Left ventricle myocardium inferior (tissue), 1 donor: ENCODE data around the gene CSMD2. TPM values are rescaled to one million over a fixed set of nuclear protein-coding genes. Genes with fewer than 3 reads are reported as not detected.

Experiments used
- DNase-seq: peaks from one replicate; pipeline ENCODE4 v3.0.0-alpha.2; 2020
- H3K27ac ChIP-seq: fragments of 200-600 bp; replicated peaks from 2 replicates; pipeline ENCODE4 v1.8.0; 2021
- H3K27me3 ChIP-seq: fragments of 200-600 bp; 2 replicates; pipeline ENCODE4 v1.8.0; 2021; ENCODE audit warnings: low read depth
- H3K36me3 ChIP-seq: fragments of 200-600 bp; 2 replicates; pipeline ENCODE4 v1.8.0; 2021
- H3K4me1 ChIP-seq: fragments of 200-600 bp; 2 replicates; pipeline ENCODE4 v1.8.0; 2021
- H3K4me3 ChIP-seq: fragments of 200-600 bp; 2 replicates; pipeline ENCODE4 v1.8.0; 2021; ENCODE audit warnings: mild to moderate bottlenecking, moderate library complexity
- H3K9me3 ChIP-seq: fragments of 200-600 bp; replicated peaks from 2 replicates; pipeline ENCODE4 v1.8.0; 2021
- CTCF ChIP-seq: fragments of 200-600 bp; IDR thresholded peaks from 2 replicates; pipeline ENCODE4 v1.8.0; 2021; ENCODE audit warnings: antibody characterized with exemption, mild to moderate bottlenecking, borderline replicate concordance
- intact Hi-C: fragments of 100-400 bp; cut with micrococcal nuclease; formaldehyde crosslinking; loops from one replicate; pipeline ENCODE4 v1.11.0; 2022
- total RNA-seq: library from RNA; stranded (reverse); fragmentation: NEBNext Ultra II Directional; extraction: Animal tissue kit (Norgen Biotek cat#: 25700); gene quantifications from one replicate; pipeline ENCODE4 v1.2.1, GENCODE V29; 2021
- donor health status: DM: no; HTN: yes; CAD: no; lungs with severe emphysema.

CSMD2 gene
- total RNA-seq, 1 donor from 2014 or later = 0.14 TPM

DNA sequence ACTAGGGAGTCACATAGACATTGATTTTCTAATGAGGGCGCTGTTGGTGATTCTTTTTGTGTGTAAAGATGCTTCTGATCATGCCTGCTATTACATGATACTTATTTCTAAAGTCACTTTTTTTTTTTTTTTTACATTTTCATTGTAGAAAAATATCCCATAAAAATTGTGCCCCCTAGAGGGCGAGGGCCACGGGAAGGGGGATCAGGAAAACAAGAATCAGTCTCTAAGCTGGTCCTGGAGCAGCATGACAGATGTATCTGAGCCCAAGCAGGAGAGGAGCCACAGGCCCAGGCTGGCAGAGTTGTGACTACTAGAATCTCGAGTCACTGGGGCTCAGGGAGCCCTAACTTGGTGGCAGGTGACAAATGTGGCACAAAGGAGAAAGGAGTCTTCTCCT lies 664.5 kb downstream of the CSMD2 start:
- intact Hi-C loops = no loop called here
- H3K36me3 ChIP-seq = peaks cover 22% of the 10 kb centered on the region
- no peak for TF ChIP-seq CTCF
- H3K4me3 ChIP-seq = no peak overlapping the region
- H3K27me3 ChIP-seq = no peaks in the 10 kb centered on the region
- no peaks in the 10 kb centered on the region for H3K4me1 ChIP-seq
- H3K9me3 ChIP-seq = peaks cover 30% of the 10 kb centered on the region
- no peak overlapping the region for H3K27ac ChIP-seq
- no peak for DNase-seq

- intact Hi-C loops = no loop called here
- Histone ChIP-seq H3K4me1 (no peaks in the 10 kb centered on the region), H3K4me3 (no peak overlapping the region), H3K9me3 (peaks cover 60% of the 10 kb centered on the region), H3K27ac (no peak overlapping the region), H3K27me3 (no peaks in the 10 kb centered on the region), H3K36me3 (peaks cover 53% of the 10 kb centered on the region)
- DNase-seq = no peak
- TF ChIP-seq CTCF = no peak
Observed at GRCh38 chr1:33497410-33497809, 667.6 kb downstream of the CSMD2 start.

- H3K4me3 ChIP-seq = no peak overlapping the region
- peaks cover 66% of the 10 kb centered on the region for H3K9me3 ChIP-seq
- intact Hi-C loops = no loop called here
- DNase-seq = no peak
- H3K27me3 ChIP-seq = no peaks in the 10 kb centered on the region
- H3K36me3 ChIP-seq = peaks cover 78% of the 10 kb centered on the region
- no peaks in the 10 kb centered on the region for H3K4me1 ChIP-seq
- no peak overlapping the region for H3K27ac ChIP-seq
- TF ChIP-seq CTCF = no peak
Observed at GRCh38 chr1:33494929-33495328, 670.1 kb downstream of the CSMD2 start.

DNA sequence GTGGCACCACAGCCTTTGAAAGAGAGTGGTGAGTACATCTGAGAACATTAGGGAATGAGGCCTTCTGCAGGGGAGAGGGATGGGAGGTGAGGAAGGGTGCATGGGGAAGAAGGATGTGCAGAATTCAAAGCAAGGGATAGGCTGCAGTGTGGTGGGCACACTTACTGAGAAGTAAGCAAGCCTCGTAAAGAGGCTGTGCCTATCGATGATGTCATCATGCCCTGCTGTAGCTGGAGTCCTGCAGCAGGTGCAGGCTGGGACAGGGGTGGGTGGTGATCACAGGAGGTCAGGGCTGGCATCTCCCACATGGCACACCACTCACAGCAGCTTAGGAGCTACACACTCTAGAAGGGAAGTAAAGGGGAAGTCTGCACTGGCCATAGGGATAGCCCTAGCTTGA lies 676.4 kb downstream of the CSMD2 start:
- intact Hi-C loops = no loop called here
- Histone ChIP-seq H3K36me3 (peaks cover 93% of the 10 kb centered on the region), H3K27ac (no peak overlapping the region), H3K27me3 (no peaks in the 10 kb centered on the region), H3K4me3 (no peak overlapping the region), H3K4me1 (no peaks in the 10 kb centered on the region), H3K9me3 (peaks cover 38% of the 10 kb centered on the region)
- no peak for DNase-seq
- TF ChIP-seq CTCF = no peak

DNA sequence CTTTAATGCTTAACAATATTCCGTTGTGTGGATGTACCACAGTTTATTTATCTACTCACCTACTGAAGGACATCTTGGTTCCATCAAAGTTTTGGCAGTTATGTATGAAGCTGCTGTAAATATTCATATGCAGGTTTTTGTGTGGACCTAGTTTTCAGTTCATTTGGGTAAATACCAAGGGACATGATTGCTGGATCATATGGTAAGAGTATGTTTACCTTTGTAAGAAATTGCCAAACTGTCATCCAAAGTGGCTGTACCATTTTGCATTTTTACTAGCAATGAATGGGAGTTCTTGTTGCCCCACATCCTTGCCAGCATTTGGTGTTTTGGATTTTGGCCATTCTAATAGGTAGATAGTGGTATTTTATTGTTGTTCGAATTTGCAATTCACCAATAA lies 682.6 kb downstream of the CSMD2 start:
- Histone ChIP-seq H3K36me3 (peaks cover 81% of the 10 kb centered on the region), H3K9me3 (peaks cover 22% of the 10 kb centered on the region)
- TF ChIP-seq CTCF = no peak

DNA sequence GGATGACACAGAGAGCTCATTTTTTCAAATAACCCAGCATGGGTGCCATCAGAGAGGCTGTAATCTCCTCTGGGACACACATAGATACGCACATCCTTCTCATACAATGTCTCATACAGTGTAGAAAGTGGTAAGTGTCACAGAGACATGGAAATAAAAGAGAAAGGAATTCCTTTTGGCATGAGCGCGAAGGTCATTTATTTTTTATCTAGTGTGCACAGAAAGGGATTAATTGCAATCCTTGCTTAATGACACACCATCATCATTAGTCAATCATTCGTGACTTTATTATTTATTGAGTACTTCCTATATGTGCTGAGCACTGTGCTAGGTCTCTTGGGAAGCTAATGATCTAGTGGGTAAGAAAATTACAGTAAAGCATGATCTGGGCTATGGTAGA lies 687.6 kb downstream of the CSMD2 start:
- H3K9me3 ChIP-seq = no peaks in the 10 kb centered on the region
- H3K4me1 ChIP-seq = peaks cover 32% of the 10 kb centered on the region
- TF ChIP-seq CTCF = no peak
- H3K27ac ChIP-seq = no peak overlapping the region
- intact Hi-C loops = no loop called here
- no peaks in the 10 kb centered on the region for H3K27me3 ChIP-seq
- no peak overlapping the region for H3K4me3 ChIP-seq
- DNase-seq = no peak
- peaks cover 36% of the 10 kb centered on the region for H3K36me3 ChIP-seq

More for the DNA sequence above, 682.6 kb downstream of the CSMD2 start:
- peaks cover 4% of the 10 kb centered on the region for H3K4me1 ChIP-seq
- H3K27ac ChIP-seq = no peak overlapping the region
- DNase-seq = no peak
- H3K4me3 ChIP-seq = no peak overlapping the region
- intact Hi-C loops = no loop called here
- no peaks in the 10 kb centered on the region for H3K27me3 ChIP-seq
